Measurements from ENCODE around the gene ATP8A1.

GRCh38 chr4:42483426-42484379 lies 173.2 kb downstream of the ATP8A1 start:
- no peak for TF ChIP-seq CTCF (IDR thresholded peaks at IDR 0.05)
- no peak for TF ChIP-seq POLR2A (IDR thresholded peaks at IDR 0.05)
